PC-9 (cell line): ENCODE measurements around the gene MGAT3.

Experiments
- EZH2 ChIP-seq: fragments of 200-600 bp; sonication (generic); IDR thresholded peaks from 2 replicates; pipeline ENCODE4 v1.8.0; 2017; ENCODE audit warnings: antibody characterized with exemption, low read depth
- TF ChIP-seq, protein P1 (sequence below): fragments of 200-600 bp; sonication (generic); conservative IDR thresholded peaks from 2 replicates; pipeline ENCODE4 v1.6.1; 2017; ENCODE audit warnings: mixed run types, antibody characterized with exemption, mild to moderate bottlenecking, moderate library complexity

DNA sequence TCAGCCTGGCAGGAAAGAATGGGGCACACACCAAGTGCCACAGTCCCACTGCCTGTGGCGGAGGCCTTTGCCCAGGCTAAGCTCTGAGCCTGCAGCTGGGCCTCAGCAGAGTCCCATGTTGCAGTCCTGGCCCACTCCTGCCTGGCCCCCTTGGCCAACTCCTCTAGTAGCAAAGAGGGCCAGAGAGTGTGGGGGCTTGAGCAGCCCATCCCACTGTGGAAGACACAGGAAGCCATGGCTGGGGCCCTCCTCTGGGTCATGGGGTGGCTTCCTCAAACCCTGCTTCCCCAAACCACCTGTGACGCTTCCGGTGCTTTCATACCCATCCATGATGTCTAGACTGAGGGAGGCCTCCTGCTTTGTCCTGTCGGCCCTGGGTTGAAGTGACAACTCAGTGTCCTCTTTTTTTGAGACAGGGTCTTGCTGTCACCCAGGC is 69.9 kb downstream of the MGAT3 start:
- TF ChIP-seq, protein P1, sequence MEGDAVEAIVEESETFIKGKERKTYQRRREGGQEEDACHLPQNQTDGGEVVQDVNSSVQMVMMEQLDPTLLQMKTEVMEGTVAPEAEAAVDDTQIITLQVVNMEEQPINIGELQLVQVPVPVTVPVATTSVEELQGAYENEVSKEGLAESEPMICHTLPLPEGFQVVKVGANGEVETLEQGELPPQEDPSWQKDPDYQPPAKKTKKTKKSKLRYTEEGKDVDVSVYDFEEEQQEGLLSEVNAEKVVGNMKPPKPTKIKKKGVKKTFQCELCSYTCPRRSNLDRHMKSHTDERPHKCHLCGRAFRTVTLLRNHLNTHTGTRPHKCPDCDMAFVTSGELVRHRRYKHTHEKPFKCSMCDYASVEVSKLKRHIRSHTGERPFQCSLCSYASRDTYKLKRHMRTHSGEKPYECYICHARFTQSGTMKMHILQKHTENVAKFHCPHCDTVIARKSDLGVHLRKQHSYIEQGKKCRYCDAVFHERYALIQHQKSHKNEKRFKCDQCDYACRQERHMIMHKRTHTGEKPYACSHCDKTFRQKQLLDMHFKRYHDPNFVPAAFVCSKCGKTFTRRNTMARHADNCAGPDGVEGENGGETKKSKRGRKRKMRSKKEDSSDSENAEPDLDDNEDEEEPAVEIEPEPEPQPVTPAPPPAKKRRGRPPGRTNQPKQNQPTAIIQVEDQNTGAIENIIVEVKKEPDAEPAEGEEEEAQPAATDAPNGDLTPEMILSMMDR, result no peak
- no peak for TF ChIP-seq EZH2
